Peyer's patch (tissue), 4 donors: Measurements from ENCODE around the gene ZNF732.

Experiments used
- POLR2A ChIP-seq, 2 donors: fragments of 450-650 bp; IDR thresholded peaks; one replicate each; pipeline ENCODE4 v1.5.1; 2017; ENCODE audit warnings: antibody characterized with exemption in 2 of 2, mild to moderate bottlenecking in 2 of 2, moderate library complexity in 2 of 2
- TF ChIP-seq, protein P1 (sequence below), 6 experiments: fragments of 450-650 bp in 4 of 6; fragments of 200-600 bp in 2 of 6; sonication (generic) in 1 of 6; IDR thresholded peaks; one replicate each; pipeline ENCODE4 v1.5.1; 2017 to 2019; ENCODE audit warnings: antibody characterized with exemption in 6 of 6, mild to moderate bottlenecking in 3 of 6, moderate library complexity in 1 of 6

DNA sequence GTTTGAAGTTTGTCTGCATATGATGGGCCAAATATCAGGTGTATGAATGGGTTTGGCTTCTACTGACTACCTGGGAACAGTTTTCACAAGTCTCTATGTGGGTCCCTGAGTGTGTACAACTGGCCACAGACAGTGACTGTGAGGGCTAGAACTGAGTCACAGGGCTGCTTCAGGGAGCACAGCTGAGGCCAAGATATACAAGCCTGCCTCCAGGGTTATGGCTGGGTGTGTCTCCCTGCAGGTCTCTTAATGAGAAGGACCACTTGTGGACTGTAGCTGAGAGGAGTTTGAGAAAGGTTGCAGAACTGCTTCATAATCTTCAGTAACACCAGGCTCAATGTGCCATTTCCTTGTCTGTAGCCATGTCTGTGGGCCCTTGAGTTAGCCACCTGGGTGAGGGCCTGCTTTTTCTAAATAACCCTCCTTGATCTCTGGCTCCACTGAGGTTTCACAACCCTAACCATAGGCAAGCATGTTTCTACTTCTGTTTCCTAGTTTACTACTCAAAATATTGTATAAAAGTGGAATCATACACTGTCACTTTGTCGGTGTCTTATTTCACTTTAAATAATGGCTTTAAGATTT is 81.3 kb downstream of the ZNF732 start:
- TF ChIP-seq, protein P1, sequence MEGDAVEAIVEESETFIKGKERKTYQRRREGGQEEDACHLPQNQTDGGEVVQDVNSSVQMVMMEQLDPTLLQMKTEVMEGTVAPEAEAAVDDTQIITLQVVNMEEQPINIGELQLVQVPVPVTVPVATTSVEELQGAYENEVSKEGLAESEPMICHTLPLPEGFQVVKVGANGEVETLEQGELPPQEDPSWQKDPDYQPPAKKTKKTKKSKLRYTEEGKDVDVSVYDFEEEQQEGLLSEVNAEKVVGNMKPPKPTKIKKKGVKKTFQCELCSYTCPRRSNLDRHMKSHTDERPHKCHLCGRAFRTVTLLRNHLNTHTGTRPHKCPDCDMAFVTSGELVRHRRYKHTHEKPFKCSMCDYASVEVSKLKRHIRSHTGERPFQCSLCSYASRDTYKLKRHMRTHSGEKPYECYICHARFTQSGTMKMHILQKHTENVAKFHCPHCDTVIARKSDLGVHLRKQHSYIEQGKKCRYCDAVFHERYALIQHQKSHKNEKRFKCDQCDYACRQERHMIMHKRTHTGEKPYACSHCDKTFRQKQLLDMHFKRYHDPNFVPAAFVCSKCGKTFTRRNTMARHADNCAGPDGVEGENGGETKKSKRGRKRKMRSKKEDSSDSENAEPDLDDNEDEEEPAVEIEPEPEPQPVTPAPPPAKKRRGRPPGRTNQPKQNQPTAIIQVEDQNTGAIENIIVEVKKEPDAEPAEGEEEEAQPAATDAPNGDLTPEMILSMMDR (IDR thresholded peaks at IDR 0.05): no peak
- no peak for TF ChIP-seq POLR2A (IDR thresholded peaks at IDR 0.05)
